GM10266 (cell line): Measurements from ENCODE around the gene ARHGAP24.

Experiments used
- DNase-seq: peaks from one replicate; pipeline ENCODE4 v3.0.0; 2012; ENCODE audit errors: extremely low spot score
- TF ChIP-seq, protein P1 (sequence below): IDR thresholded peaks from 2 replicates; pipeline ENCODE4 v1.5.1; 2012; ENCODE audit warnings: mild to moderate bottlenecking, low read depth; ENCODE audit not compliant: control insufficient read depth, insufficient read depth; ENCODE audit errors: missing control alignments

ARHGAP24 gene

DNA sequence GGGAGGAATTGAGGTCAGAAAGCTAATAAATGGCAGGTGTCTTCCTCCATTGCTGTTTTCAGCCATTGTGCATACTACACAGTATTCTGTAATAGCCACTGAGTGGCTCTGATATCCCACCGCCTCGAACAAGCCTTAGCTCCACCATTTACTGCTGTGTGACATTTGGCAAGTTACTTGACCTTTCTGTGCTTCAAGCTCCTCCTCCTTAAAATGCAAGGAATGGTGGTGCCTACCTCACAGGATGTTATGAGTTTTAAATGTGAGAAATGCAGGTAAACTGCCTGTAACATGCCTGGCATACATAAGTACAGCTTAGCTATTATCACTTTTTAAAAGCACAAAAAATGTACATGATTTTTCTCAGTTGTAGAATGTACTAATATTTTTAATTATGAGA is 464.0 kb downstream of the ARHGAP24 start:
- no peak for DNase-seq
- TF ChIP-seq, protein P1, sequence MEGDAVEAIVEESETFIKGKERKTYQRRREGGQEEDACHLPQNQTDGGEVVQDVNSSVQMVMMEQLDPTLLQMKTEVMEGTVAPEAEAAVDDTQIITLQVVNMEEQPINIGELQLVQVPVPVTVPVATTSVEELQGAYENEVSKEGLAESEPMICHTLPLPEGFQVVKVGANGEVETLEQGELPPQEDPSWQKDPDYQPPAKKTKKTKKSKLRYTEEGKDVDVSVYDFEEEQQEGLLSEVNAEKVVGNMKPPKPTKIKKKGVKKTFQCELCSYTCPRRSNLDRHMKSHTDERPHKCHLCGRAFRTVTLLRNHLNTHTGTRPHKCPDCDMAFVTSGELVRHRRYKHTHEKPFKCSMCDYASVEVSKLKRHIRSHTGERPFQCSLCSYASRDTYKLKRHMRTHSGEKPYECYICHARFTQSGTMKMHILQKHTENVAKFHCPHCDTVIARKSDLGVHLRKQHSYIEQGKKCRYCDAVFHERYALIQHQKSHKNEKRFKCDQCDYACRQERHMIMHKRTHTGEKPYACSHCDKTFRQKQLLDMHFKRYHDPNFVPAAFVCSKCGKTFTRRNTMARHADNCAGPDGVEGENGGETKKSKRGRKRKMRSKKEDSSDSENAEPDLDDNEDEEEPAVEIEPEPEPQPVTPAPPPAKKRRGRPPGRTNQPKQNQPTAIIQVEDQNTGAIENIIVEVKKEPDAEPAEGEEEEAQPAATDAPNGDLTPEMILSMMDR, result no peak

DNA sequence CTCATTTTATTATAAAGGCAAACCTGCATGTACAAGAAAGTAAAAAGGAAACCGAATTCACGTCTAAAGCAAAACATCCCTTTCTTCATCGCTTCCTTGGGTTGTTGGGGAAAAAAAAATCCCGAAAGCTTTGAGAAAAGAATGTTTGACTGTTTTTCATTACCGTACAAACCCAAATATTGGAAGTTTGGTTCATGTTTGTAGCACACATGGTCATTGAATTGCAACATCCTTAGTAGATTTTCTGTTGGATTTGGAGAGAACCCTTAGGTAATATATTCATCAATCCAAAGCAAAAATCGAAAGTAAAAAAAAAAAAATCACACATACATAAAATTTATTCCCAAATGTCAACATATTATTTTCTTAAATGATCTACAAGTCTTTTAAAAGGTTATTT is 464.6 kb downstream of the ARHGAP24 start:
- TF ChIP-seq, protein P1, result no peak
- DNase-seq, result no peak

DNA sequence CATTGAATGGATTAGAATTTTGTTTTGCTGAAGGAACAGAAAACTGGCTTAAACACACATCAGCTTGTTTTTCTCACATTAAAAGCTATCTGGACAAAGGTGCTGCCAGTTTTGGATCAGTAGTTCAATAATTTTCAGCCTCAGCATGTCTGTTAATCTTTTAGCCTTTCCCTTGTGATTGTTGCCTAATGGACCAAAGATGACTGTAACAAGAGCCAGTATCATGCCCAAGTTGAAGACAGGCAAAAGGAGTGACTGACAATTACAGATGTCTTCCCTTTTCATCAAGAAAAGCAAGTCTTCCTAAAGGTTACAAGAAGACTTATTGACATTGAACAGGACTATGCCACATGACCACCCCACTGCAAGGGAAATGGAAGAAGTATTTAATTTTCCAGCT is 465.2 kb downstream of the ARHGAP24 start:
- DNase-seq, result no peak
- TF ChIP-seq, protein P1, result no peak

DNA sequence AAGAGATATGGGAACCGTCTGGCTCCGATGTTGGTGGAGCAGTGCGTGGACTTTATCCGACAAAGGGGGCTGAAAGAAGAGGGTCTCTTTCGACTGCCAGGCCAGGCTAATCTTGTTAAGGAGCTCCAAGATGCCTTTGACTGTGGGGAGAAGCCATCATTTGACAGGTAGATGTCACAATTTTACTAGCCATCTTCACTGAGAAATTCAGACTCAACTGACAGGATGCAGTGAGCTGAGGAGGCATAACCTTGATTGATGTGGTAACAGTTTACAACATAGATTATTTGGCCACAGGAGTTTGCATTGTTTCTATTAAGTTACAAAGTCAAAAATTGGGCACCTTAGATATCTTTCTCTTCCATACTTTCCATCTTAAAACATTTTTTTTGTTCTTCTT is 467.2 kb downstream of the ARHGAP24 start:
- no peak for DNase-seq
- TF ChIP-seq, protein P1, result no peak

DNA sequence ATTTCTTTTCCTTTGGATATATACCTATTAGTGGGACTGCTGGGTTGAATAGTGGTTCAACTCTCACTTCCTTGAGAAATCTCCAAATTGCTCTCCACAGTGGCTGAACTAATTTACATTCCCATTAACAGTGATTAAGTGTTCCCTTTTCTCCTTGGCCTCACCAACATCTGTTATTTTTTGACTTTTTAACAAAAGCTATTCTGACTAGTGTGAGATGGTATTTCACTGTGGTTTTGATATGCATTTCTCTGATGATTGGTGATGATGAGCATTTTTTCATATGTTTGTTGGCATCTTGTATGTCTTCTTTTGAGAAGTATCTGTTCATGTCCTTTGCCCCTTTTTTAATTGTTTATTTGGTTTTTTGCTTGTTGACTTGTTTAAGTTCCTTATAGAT is 471.9 kb downstream of the ARHGAP24 start:
- TF ChIP-seq, protein P1, result no peak
- no peak for DNase-seq

DNA sequence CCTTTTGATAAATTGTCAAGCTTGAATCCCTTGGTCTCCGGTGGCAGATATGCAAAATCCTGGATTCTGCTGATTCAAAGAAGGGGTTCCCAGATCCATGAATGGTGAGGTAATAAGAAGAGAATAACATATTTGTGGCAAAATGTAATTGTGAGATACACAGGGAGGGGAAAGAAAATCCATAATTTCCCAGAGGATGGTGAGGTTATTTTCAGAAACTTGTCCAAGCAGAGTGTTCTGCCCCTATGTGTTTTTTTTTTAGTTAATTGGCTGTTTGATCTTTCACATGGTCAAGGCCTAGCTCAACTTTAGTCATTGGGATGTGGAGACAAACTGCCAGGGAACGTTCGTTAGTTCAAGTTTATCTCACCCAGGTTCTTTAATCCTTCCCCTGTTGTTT is 476.1 kb downstream of the ARHGAP24 start:
- TF ChIP-seq, protein P1, result no peak
- DNase-seq, result no peak

DNA sequence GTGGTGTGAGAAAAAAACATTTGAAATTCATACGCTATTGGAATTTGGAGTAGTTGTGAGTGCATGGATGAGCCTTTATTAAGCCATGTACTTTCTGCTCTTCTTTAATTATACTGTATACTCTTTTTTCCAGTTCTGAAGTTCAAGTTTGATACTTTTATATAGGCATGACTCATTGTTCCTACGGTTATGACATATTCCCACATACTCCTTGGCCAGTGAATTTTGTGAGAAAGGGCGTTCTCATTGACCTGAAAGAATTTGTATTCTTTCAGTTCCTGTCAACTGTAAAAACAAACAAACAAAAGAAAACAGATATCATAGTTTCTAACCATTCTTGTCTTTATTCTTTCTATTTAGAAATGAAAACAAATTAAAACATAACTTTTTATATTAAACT is 477.6 kb downstream of the ARHGAP24 start:
- no peak for DNase-seq
- TF ChIP-seq, protein P1, result no peak
